GM21423 (cell line): ENCODE measurements around the gene LILRA2.
"Not testable (repeated sequence)": the region's sequence is repeated elsewhere in the genome, so short reads cannot be mapped to it uniquely, and the experiment has no call there.

Experiments used
- ATAC-seq: cut with Tn5 transposase; IDR thresholded peaks from one replicate; pipeline ENCODE4 v1.9.1; 2021; ENCODE audit warnings: mild to moderate bottlenecking, moderate library complexity; ENCODE audit not compliant: unreplicated experiment

LILRA2 gene

GRCh38 chr19:54573330-54573872, at the start of gene LILRA2:
LILRA2 (plus strand) TSS chr19:54573790; CDS start chr19:54573879, 89 bp downstream.
- ATAC-seq, result no peak

GRCh38 chr19:54525636-54526035, 48.0 kb upstream of the LILRA2 start:
- no peak for ATAC-seq

- ATAC-seq, result no peak
Measured at GRCh38 chr19:54526972-54527371, 46.6 kb upstream of the LILRA2 start.

- no peak for ATAC-seq
Measured at GRCh38 chr19:54530866-54531265, 42.7 kb upstream of the LILRA2 start.

- ATAC-seq, result peak; percentile 73
Measured at GRCh38 chr19:54532528-54532927, 41.1 kb upstream of the LILRA2 start.

- ATAC-seq, result no peak
Measured at GRCh38 chr19:54533476-54533875, 40.1 kb upstream of the LILRA2 start.

- ATAC-seq, result no peak
Measured at GRCh38 chr19:54534156-54534555, 39.4 kb upstream of the LILRA2 start.

GRCh38 chr19:54535601-54536000, 38.0 kb upstream of the LILRA2 start:
- no peak for ATAC-seq

GRCh38 chr19:54536956-54537355, 36.6 kb upstream of the LILRA2 start:
- no peak for ATAC-seq

- ATAC-seq, result no peak
Measured at GRCh38 chr19:54541712-54542111, 31.9 kb upstream of the LILRA2 start.

GRCh38 chr19:54548806-54549205, 24.8 kb upstream of the LILRA2 start:
- no peak for ATAC-seq

- no peak for ATAC-seq
Measured at GRCh38 chr19:54549224-54549623, 24.4 kb upstream of the LILRA2 start.

GRCh38 chr19:54551293-54551692, 22.3 kb upstream of the LILRA2 start:
- no peak for ATAC-seq

GRCh38 chr19:54551950-54552912, 21.4 kb upstream of the LILRA2 start:
- ATAC-seq, result no peak

GRCh38 chr19:54552913-54553310, 20.7 kb upstream of the LILRA2 start:
- ATAC-seq, result no peak

- ATAC-seq, result no peak
Measured at GRCh38 chr19:54554006-54554405, 19.6 kb upstream of the LILRA2 start.

- ATAC-seq, result no peak
Measured at GRCh38 chr19:54554896-54555295, 18.7 kb upstream of the LILRA2 start.

GRCh38 chr19:54556194-54556593, 17.4 kb upstream of the LILRA2 start:
- ATAC-seq, result no peak

GRCh38 chr19:54558339-54558738, 15.3 kb upstream of the LILRA2 start:
- ATAC-seq, result no peak

- ATAC-seq, result no peak
Measured at GRCh38 chr19:54560881-54561385, 12.7 kb upstream of the LILRA2 start.

- ATAC-seq, result no peak
Measured at GRCh38 chr19:54561840-54562239, 11.8 kb upstream of the LILRA2 start.

- ATAC-seq, result not testable (repeated sequence)
Measured at GRCh38 chr19:54563206-54563605, 10.4 kb upstream of the LILRA2 start.
